Endothelial cell (in vitro differentiated cells): ENCODE results near the gene PIH1D2. TPM values are rescaled to one million over a fixed set of nuclear protein-coding genes. Genes with fewer than 3 reads are reported as not detected.

Experiments
- DNase-seq: peaks from one replicate; pipeline ENCODE4 v3.0.0; 2021; ENCODE audit warnings: low spot score
- H3K27ac Mint-ChIP-seq: one replicate; pipeline ENCODE4 v1.8.0; 2021; ENCODE audit warnings: mixed read lengths, inconsistent platforms; ENCODE audit not compliant: unreplicated experiment
- H3K27me3 Mint-ChIP-seq: one replicate; pipeline ENCODE4 v1.8.0; 2021; ENCODE audit warnings: mild to moderate bottlenecking, moderate library complexity, mixed read lengths, inconsistent platforms; ENCODE audit not compliant: unreplicated experiment
- H3K36me3 Mint-ChIP-seq: one replicate; pipeline ENCODE4 v1.8.0; 2021; ENCODE audit warnings: mild to moderate bottlenecking, low read depth, mixed read lengths, inconsistent platforms; ENCODE audit not compliant: unreplicated experiment
- H3K4me1 Mint-ChIP-seq: one replicate; pipeline ENCODE4 v1.8.0; 2021; ENCODE audit warnings: mild to moderate bottlenecking, mixed read lengths, inconsistent platforms; ENCODE audit not compliant: unreplicated experiment
- H3K4me3 Mint-ChIP-seq: one replicate; pipeline ENCODE4 v1.8.0; 2021; ENCODE audit warnings: mild to moderate bottlenecking, mixed read lengths, inconsistent platforms; ENCODE audit not compliant: unreplicated experiment
- H3K9me3 Mint-ChIP-seq: one replicate; pipeline ENCODE4 v1.8.0; 2021; ENCODE audit warnings: mixed read lengths, inconsistent platforms; ENCODE audit not compliant: unreplicated experiment
- CTCF ChIP-seq: fragments of 200-600 bp; sonication (generic); IDR thresholded peaks from one replicate; pipeline ENCODE4 v1.5.0; 2021; ENCODE audit warnings: antibody characterized with exemption; ENCODE audit not compliant: unreplicated experiment
- long read RNA-seq: library from polyadenylated mRNA; unstranded; transcript quantifications from one replicate; pipeline ENCODE4 v2.0.0, GENCODE V29; 2020; ENCODE audit not compliant: unreplicated experiment
- total RNA-seq: library from RNA; stranded (reverse); fragmentation: NEBNext Ultra II Directional; extraction: Animal tissue kit (Norgen Biotek cat#: 25700); gene quantifications from one replicate; pipeline ENCODE4 v1.2.1, GENCODE V29; 2021; ENCODE audit not compliant: unreplicated experiment

The PIH1D2 gene
- 2.5 TPM for total RNA-seq
- long read RNA-seq, partial matches to known transcripts, result 1 of 2 reads
- long read RNA-seq, other reads (novel, unspliced or antisense), result 0 of 2 reads

DNA sequence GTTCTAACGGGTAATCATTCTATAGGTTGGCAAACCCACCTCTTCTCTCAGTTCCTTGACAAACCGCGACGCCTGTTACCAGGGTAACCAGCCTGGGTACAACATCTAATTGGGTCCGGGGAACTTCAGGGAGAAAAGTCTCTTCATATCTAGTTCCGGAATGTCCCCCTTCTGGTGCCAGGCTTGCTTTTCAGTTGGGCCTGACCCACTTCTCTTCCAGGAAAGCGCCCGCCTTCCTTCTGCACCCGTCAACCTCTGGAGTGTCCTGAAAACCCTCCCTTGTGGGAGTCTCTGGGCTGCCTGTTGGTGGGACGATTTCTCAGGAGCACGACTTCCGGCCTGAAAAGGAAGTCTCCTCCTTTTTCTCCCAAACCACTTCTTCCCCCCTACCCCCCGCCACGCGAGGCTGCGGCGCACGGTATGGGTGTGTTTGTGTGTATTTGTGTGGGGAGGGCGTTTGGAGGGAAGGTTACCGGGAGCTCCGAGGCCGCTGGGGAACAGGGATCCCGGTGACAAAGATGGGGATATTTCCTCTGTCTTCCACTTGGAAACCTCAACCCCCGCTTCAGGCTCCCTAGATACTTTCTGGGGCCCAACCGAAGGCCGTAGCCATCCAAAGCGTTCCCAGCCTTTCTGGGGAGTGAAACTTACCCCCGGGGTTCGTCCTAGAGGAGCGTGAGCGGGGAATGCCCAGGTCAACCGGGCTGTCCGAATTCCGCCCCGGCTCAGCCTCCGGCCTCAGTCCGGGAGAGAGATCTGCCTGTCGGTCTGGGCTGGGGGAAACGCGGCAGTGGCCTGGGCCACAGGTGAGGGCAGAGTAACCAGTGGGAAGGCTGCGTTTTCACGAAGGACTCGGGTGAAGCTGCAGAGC is at the start of gene PIH1D2, which contains the start of gene NKAPD1:
PIH1D2 (minus strand) TSS at position 77 of the 871 bp plus-strand sequence. CDS start 843 bp downstream, outside the sequence.
NKAPD1 (plus strand) TSS at position 359 of the 871 bp plus-strand sequence. CDS start 1,276 bp downstream, outside the sequence.
- peak within 1 kb of the TSS; percentile 97 for H3K27ac Mint-ChIP-seq
- H3K4me3 Mint-ChIP-seq, result peak within 1 kb of the TSS; percentile 97
- no peaks in the 10 kb centered on the region for H3K27me3 Mint-ChIP-seq
- H3K9me3 Mint-ChIP-seq, result no peaks in the 10 kb centered on the region
- no peak for TF ChIP-seq CTCF
- H3K36me3 Mint-ChIP-seq, result no peaks in the 10 kb centered on the region
- H3K4me1 Mint-ChIP-seq, result peaks cover 18% of the 10 kb centered on the region
- DNase-seq, result peak; percentile 71

DNA sequence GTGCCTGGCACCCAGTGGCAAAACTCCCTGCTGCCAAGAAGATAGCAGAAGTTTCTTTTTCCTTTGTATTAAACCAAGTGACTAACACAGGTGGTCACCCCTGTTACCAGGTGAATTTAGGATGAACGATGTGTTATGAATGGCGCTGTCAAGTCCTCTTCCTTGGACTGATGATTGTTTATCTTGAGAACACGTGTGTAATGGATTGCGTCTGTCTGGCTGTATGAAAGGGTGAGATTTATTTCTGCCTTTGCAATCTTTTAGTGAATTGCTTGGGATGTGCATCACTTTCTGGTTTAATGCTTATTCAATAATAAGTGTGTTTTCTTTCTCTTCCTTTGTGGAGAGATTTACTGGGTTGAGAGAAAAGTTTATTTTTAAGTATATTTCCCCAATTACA is 49.3 kb upstream of the PIH1D2 start:
- no peaks in the 10 kb centered on the region for H3K27me3 Mint-ChIP-seq
- H3K27ac Mint-ChIP-seq, result no peak overlapping the region
- H3K4me3 Mint-ChIP-seq, result no peak overlapping the region
- DNase-seq, result no peak
- no peaks in the 10 kb centered on the region for H3K36me3 Mint-ChIP-seq
- no peaks in the 10 kb centered on the region for H3K9me3 Mint-ChIP-seq
- no peaks in the 10 kb centered on the region for H3K4me1 Mint-ChIP-seq
- TF ChIP-seq CTCF, result no peak

- no peaks in the 10 kb centered on the region for H3K36me3 Mint-ChIP-seq
- no peaks in the 10 kb centered on the region for H3K4me1 Mint-ChIP-seq
- H3K4me3 Mint-ChIP-seq, result no peak overlapping the region
- no peaks in the 10 kb centered on the region for H3K9me3 Mint-ChIP-seq
- no peak overlapping the region for H3K27ac Mint-ChIP-seq
- H3K27me3 Mint-ChIP-seq, result no peaks in the 10 kb centered on the region
- DNase-seq, result no peak
- TF ChIP-seq CTCF, result no peak
Measured at GRCh38 chr11:112121981-112122615, 48.3 kb upstream of the PIH1D2 start.

DNA sequence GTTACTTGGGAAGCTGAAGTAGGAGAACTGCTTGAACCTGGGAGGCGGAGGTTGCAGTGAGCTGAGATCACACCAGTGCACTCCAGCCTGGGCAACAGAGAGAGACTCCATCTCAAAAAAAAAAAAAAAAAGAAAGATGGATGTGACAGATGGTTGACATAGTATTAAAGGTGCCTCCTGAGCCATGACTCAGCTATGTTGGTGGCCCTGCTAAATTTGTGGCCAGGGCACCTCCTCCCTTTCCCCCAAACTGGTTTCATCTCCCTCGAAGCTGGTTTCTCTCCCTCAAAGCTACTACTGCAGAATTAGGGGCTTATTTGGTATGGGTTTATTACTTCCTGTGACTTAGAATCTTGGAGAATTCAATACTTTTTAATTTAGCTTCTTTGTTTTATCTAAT is 44.4 kb upstream of the PIH1D2 start:
- no peak for DNase-seq
- Mint-ChIP-seq H3K27me3 (no peaks in the 10 kb centered on the region), H3K36me3 (no peaks in the 10 kb centered on the region), H3K4me3 (no peak overlapping the region), H3K4me1 (peaks cover 5% of the 10 kb centered on the region), H3K27ac (no peak overlapping the region), H3K9me3 (no peaks in the 10 kb centered on the region)
- no peak for TF ChIP-seq CTCF
